GM12873 (cell line): Measurements from ENCODE around the gene POLD2.

ENCODE experiments used
- TF ChIP-seq, protein P1 (sequence below): IDR thresholded peaks from 2 replicates; pipeline ENCODE4 v1.5.1; 2012; ENCODE audit warnings: low read depth, mild to moderate bottlenecking, moderate library complexity, low read length, control low read depth; ENCODE audit not compliant: insufficient read depth; ENCODE audit errors: missing control alignments

The POLD2 gene

DNA sequence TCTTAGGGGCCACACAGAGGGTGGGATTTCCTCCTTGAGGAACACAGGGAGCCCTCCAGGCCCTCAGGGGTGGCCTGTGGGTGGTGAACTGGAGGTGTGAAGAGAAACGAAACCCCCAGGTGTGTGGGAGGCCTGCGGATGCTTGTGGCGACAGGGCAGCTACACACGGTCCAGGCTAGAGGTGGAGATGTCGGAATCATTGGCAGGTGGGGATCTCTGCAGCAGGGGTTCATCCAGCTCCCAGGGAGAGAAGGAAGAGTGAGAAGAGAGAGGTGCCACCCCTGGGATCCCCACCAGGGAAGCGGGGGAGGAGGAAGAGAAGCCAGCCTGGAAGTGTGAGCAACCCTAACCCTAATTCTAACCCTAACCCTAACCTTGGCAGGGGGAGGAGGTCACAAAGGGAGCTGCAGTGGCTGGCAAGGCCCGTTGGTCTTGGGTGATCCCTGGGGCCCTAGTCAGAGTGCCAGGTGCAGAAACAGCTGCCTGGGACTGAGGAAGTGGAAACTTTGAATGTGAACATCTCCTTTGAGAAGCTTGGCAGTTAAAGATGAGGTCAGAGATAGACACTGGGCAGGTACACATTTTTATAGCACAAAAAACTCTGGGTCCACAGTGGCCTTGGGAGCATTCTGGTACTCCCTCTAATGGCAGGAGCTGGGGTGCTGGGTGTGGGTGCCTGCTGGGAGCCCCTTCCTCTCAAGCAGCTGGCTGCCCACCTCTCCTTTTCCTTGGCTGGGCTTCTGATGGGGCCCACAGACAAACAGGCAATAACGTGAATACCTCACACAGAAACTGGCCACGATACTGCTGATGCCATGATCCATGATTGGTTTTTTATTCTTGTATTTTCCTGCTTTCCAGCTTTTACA is 26.1 kb downstream of the POLD2 start:
- TF ChIP-seq, protein P1, sequence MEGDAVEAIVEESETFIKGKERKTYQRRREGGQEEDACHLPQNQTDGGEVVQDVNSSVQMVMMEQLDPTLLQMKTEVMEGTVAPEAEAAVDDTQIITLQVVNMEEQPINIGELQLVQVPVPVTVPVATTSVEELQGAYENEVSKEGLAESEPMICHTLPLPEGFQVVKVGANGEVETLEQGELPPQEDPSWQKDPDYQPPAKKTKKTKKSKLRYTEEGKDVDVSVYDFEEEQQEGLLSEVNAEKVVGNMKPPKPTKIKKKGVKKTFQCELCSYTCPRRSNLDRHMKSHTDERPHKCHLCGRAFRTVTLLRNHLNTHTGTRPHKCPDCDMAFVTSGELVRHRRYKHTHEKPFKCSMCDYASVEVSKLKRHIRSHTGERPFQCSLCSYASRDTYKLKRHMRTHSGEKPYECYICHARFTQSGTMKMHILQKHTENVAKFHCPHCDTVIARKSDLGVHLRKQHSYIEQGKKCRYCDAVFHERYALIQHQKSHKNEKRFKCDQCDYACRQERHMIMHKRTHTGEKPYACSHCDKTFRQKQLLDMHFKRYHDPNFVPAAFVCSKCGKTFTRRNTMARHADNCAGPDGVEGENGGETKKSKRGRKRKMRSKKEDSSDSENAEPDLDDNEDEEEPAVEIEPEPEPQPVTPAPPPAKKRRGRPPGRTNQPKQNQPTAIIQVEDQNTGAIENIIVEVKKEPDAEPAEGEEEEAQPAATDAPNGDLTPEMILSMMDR, result no peak

DNA sequence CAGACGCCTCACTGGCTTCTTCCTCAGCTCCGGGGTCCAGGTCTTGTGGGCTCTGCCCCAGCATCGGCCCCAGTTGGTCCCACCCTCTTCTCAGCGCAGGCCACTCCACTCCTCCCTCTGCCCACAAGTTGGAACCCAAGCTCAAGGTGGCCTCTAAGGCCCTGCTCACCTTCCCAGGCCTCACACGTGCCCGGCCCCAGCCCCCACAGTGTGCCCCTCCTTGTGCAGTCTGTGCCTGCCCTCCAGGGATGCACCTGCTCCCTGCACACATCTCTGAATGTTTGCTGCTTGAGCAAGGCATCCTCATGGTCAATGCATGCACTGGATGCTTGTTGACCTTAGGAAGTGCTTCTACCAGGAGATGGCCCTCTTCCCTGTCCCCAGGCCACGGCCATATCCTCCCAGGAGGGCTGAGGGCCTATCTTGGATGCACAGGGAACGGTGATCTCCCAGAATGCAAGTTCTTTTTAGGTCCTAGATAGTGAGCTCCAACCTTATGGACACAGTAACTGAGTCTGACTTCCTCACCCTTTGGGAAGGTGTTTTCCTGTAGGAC is 26.9 kb downstream of the POLD2 start:
- TF ChIP-seq, protein P1, result no peak

DNA sequence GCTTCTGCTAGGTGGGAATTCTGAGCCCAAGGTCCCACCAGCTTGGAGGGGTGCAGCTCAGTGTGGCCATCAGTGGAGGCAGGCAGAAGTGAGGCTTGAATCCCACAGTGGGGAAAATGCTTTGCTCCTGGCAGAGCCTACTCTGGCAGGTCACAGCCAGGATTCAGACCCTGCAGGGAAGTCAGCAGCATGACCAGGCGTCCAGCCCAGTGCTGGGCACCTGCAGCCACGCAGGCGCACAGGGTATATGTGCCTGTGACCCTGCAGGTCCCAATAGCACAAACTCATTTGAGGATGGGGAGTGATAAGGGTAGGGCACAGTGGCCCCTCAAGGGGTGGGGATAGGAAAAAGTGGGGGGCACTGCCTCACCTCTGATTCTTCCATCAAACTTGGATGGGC is 27.6 kb downstream of the POLD2 start:
- TF ChIP-seq, protein P1, result no peak

DNA sequence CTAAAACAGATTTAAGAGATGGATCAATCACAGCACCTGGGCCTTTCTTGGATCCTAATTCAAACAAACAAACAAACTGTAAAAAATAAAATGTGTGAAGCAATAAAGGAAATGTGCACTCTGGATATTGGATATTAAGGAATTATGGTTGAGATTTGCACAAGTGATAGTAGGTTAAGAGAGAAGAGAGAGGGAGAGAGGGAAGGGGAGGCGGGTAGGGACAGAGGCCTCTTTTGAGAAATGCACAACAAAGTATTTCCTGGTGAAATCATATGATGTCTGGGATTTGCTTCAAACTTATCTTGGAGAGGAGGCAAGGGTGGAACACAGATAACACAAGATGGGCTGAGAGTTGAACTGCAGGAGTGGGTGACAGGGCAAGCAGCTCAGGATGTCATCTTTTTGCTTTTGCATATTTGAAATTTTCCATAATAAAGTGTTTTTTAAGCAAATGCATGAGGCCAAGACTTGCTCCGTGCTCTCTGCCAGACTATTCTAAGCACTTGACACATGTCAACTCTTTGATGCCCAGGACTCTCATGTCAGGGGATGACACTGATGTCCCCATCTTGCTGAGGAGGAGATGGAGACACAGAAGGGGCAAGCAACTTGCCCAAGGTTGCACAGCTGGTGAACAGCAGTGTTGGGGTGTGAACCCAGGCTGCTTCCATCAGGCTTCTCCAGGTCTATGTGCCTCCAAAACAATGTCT is 28.3 kb downstream of the POLD2 start:
- TF ChIP-seq, protein P1, result no peak

DNA sequence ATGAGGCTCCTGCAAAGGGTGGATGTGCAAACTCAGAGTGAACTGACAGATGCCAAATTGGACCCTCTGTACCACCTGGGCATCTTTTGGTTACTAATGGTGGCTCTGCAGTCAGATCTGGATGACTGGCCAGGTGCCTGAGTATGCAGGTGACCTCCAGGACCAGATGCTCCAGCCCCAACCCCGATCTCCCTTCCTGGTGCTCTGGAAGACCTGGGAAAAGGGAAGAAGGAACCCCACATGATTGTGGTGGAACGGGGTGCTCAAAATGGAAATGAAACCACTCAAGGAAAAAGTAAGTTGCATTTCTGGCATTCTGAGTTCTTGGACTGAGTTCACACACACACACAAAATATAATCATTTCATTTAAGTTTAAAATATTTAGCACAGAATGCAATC is 29.0 kb downstream of the POLD2 start:
- TF ChIP-seq, protein P1, result no peak

DNA sequence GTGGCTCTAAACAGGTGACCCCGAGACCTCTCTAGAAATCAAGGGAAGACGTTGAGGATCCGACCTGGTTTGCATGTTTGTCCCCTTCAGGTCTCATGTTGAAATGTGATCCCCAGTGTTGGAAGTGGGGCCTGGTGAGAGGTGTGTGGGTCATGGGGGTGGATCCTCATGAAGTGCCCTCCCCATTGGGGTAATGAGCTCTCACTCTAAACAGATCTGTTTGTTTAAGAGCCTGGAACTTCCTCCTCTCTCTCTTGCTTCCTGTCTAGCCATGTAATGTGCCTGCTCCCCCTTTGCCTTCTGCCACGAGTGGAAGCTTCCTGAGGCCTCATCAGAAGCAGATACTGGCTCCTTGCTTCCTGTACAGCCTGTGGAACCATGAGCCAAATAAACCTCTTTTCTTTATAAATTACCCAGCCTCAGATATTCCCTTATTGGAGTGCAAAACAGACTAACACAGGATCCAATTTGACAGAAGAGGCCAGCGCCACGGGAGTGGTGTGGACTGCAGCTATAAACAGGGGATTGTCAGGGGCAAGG is 30.2 kb downstream of the POLD2 start:
- TF ChIP-seq, protein P1, result no peak

DNA sequence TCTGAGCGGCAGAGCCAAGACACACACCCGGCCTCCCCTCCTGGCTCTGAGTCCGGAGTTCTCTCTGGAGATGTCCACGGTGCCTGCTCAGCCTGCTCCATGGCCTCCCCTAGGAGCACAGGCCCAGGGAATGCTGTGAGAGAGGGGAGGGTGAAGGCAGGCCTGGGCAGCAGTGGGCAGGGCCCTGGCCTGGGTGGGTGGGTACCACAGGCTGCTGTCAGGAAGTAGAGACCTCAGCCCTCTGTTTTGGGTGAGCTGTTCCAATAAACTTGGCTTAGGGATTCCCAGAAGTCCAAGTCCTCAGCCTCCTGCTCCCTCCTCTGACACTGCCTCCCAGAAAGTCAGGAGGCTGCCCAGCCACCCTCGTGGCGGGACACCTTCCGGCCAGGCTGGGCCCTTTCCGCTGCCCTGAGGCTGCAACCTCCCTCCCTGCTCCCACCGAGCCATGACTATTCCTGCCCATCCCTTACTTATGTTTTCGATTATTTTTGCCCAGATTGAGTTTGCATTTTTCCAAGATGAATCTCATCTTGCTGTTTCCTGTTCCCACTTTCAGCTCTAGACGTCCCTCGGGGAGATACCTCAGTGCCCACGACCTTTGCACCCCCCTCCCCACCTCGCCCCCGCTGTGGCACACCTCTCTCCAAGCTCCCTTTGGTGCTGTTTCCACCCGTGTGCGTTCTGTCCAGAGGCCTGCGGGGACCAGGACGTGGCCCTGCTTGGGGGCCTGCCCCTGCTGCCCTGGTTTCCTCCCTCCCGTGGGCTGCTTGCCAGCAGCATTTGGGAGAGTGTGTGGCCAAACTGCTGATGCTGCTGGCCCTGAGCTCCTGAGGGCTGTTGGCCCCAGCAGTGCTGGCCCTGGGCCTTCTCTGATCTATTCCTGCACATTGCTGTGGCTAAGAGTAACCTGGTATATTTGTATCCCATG is 35.2 kb downstream of the POLD2 start:
- TF ChIP-seq, protein P1, result no peak
